SKM-1 treated with dmso at 0.1 percent for 144 hours (cell line): ENCODE measurements around the gene ANTXRL.
"Not testable (repeated sequence)": the region's sequence is repeated elsewhere in the genome, so short reads cannot be mapped to it uniquely, and the experiment has no call there.

Experiments
- DNase-seq: peaks from one replicate; lab custom pipeline; 2025; ENCODE audit not compliant: unreplicated experiment; lab: John Stamatoyannopoulos, UW

The ANTXRL gene

DNA sequence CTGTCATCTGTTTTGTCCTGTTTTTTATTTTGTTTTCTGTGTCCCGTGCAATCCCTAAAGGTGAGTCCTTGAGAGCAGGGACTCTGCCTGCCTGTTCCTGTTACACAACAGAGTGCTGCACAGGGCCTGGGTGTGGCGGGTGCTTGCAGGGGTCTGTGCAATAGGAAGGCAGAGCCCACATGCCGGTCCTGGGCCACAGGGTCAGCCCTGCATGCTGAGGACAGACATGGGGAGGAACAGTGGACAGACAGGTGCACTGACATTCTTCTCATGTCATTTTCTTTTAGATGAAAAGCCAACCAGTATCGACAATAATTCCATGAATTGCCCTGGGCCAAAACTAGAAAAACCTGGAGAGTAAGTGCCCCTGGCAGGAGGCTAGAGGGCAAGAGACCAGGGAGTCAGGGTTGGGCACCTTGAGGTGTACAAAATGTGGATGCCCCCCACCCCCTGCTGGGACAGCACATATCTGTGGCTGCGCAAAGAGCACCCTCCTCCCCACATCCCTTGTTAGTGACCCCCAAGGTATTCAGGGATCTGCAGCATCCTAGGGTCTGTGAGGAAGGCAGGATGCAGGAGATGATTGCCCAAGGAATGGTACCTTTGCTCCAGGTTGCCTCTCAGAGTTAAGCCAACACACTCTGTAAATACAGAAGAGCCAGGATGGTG, 19.9 kb downstream of the ANTXRL start:
- no peak for DNase-seq

- DNase-seq = no peak
Measured at GRCh38 chr10:46307281-46308112, 20.7 kb downstream of the ANTXRL start.

DNA sequence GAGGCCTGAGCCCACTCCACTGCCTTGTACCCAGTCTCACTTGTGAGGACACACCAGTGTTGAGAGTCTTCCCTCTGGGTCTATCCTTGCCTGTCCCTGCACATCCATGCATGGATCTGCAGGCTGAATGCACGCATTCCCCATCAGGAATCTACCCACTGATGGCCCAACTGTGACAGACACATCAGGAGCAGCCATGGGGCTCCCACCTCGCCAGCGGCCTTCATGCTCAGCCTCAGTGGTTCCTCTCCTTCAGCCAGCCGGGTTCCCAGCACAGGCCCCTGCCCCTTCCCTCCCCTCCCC, 21.3 kb downstream of the ANTXRL start:
- DNase-seq = no peak

- DNase-seq = no peak
Measured at GRCh38 chr10:46308666-46309450, 22.1 kb downstream of the ANTXRL start.

DNA sequence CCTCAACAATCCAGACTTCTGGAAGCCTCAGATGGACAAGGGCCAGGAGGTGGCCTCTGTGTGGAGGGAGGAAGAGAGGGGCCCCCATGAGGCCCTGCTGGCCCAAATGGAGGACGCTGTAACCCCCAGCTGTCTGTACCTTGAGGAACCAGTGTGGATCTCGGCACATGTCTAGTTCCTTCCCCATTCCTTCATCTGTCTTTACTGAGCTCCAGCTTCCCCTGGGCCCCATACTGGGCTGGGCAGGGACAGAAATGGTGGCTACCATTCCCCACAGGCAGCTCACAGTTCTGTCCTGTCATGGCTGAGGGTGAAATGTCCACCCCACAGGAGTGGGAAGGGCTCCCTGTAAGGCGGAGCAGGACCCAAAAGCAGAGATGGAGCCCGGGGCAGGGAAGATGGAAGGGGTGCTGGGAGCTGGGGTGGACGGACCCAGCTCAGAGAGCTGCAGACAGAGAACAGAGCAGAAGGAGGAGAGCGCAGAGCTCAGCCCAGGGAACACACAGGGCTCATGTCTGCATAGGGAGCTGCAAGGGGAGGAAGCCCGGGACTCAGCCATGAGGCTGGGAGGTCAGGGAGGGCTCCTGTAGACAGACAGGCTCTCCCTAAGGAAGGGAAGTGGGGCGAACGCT, 22.8 kb downstream of the ANTXRL start:
- DNase-seq = no peak

DNA sequence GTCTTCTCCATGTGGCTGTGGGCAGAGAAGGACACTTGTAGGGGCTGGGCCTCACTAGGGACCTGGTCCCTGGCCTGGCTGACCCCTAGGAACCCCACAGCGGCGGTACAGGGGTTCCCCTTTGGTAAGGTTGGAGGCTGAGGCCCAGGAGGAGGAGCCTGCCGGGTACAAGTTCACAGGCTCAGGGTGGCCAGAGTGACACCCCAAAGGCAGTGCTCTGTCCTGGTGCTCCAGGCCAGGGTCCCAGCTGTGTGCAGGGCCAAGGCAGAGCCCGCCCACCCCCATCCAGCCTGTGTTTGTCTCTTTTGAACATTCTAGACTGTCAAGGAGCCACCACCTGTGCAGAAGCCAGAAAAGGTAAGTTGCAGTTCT, 23.3 kb downstream of the ANTXRL start:
- no peak for DNase-seq

DNA sequence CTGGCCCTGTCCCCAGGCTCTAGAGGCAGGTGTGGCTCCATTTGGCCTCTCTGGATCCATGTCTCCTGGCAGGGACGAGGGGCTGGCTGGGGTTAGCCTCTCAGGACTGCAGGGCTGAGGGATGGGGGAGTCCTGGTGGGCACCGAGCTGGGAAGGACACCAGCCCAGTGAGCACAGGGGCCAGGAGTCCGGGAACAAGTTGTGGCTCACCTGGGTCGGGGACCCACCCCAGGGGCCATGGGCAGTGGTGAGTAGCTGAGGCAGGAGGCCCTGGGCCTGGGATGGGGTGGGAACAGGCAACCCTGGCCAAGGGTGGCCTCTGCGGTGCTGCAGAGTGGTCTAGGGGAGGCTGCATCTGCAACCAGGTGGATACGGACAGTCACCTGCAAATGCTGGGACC, 24.1 kb downstream of the ANTXRL start:
- DNase-seq = no peak

DNA sequence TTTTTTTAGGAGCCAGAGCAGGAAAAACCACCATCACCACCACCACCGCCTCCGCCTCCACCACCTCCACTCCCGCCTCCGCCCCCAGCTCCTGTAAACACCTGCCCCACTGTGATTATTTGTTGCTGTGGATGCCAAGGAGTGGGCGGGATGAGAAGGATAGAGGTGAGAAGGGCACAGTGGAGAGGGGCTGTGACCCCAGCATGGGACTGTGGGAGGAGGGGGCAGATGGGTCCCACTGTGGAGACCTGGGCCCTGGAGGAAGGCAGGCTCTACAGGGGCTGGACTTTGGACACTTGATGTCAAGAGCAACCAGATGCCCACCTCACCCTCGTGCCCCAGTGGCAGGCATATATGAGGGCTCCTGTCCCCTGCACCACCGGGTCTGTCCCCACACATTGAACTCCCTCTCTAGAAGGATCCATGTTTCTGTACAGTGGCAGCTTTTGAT, 24.7 kb downstream of the ANTXRL start:
- DNase-seq = no peak

DNA sequence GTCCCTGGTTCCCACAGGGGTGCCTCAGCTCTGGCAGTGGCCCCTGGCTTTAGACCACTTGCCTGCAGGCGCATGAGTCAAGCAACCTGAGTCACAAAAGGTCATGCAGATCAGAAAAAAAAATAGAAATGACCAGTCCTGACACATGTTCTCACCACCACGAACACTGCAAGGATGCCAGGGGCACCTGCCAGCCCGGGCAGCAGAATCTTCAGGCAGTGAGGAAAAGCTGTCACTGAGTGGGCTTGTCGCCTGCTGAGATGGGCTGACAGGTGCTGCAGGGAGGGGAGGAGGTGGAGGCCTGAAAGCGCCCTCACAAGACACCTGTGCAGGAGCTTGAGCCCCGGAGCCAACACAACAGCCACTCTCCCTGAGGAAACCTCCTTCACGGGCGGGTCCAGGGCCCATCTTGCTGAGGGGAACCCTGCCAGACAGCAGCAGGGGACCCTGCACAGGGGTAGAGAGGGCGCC, 25.2 kb downstream of the ANTXRL start:
- DNase-seq = not testable (repeated sequence)

DNA sequence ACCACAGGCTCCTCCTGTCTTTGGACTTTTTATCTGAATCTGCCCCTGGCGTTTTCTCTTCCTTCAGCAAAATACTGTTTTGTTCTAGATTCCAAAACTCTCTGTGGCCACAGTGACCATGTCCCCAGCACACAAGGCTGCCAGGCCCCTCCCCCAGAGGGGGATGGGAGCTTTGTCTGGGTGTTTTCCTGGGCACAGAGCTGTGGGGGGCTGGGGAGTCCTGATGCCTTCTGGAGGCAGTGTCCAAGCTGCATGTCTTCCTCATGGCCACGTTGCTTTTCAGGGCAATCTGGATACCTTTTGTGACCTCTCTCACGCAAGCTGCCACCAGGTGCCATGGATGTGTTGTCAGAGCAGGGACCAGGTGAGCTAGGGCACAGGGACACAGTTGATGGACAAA, 26.2 kb downstream of the ANTXRL start:
- DNase-seq = no peak

DNA sequence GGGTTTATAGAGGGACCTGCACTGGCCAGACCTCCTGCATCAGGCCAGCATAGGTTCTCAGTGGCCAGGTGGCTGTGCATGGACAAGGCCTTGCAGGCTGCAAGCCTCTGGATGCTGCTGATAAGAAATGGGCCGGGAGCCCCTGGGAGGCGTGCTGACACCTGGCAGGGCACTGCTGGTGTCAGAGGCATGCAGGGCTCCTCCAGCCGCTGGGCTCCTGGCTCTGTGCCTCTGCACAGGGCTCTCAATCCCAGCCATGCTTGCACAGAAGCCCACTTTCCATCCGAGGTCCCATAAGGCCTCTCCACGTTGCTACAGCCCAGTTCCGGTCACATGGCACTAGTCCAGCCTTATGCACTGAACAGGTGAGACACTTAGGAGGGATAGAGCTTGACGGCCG, 27.3 kb downstream of the ANTXRL start:
- no peak for DNase-seq

GRCh38 chr10:46315071-46315860, 28.5 kb downstream of the ANTXRL start:
- DNase-seq = not testable (repeated sequence)

DNA sequence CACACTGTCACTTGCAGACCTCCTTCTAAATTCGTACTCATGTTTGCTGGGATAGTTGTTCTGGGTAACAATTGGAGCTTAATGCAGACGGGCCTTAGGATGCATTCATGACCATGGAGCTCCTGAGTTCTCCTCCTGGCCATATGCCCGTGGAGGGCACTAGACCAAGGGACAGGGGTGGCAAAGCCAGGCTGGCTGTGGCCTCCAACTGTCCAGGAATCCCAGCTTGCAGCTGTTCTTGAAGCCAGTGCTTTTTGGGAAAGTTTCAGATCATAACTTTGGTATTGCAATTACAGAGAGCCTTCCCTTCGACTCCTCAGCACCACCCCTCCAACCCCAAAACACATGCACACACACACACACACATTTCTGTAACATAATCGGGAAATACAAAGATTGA, 30.6 kb downstream of the ANTXRL start:
- no peak for DNase-seq

DNA sequence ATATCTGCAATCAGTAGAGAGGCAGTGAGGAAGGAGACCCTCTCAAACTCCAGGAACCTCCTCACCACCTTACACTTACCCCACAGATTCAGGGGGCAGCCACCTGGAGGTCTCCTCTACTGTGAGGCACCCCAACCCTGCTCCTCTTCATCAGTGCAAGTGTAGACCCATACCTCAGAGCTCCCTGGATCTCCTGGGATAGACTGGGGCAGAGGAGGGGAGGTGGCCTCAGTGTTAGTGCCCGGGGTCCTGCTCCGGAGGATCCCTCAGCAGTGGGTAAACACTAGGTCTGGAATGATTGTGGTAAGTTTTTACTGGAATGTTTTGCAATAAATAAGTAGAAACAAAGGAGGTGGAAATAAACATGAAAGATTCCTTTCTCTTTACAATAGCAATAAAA, 31.1 kb downstream of the ANTXRL start:
- DNase-seq = no peak

- DNase-seq = no peak
Measured at GRCh38 chr10:46318799-46319198, 32.0 kb downstream of the ANTXRL start.

DNA sequence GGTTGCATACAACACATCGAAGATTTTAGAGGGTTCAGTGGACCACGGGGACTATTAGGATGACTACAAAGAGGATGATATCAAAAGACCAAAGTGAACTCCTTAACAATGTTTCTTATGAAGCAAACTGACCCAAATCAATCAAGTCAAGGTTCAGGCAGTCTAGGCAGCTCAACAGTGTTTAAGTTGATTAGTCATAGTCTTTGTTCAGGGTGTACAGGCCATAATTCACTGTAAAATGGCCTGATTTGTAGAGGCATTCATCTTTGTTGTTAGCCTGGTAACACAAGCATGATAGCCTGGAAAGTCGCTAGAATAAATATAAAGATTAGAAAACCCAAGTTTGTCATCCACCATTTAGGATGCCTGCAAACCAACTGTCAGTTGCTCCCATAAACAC, 32.6 kb downstream of the ANTXRL start:
- DNase-seq = no peak

DNA sequence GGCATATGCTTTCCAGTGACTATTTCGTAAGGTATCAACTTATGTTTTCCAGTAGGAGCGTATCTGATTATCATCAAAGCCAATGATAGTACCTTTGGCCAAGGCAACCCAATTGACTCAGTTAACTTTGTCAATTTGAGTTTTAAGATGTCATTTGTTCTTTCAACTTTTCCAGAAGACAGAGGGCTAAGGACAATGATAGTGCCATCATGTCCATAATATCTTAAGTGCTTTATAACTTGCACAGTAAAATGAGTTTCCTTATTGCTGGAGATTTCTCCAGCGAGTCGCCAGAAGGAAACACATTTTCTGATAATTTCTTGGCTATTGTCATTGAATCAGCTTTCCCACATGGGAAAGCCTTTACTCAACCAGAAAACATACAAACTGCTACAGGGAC, 35.0 kb downstream of the ANTXRL start:
- DNase-seq = no peak

- peak; percentile 8 for DNase-seq
Measured at GRCh38 chr10:46323176-46323575, 36.4 kb downstream of the ANTXRL start.

GRCh38 chr10:46325021-46325420, 38.2 kb downstream of the ANTXRL start:
- no peak for DNase-seq

- no peak for DNase-seq
Measured at GRCh38 chr10:46326066-46326465, 39.3 kb downstream of the ANTXRL start.

DNA sequence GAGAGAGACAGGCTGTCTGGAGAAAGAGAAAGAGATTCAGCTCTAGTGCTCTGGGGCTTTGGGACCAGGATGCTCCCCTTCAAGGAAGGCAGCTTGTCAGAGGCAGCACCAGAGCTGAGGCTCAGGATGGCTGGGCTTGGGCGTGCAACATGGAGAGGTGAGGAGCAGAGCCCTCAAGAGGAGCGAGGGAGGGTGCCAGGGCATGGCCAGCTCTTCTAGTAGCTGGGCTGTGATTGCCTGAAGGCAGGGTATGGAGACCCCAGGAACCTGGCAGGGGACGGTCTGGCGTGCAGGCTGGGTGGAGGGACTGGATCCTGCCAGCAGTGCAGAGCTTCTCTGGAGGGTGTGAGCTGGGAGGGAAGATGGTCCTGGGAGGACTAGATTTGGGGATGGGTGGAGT, 40.2 kb downstream of the ANTXRL start:
- no peak for DNase-seq
